Mesenchymal stem cell (in vitro differentiated cells and primary cell): ENCODE data around the gene COPS9.
A peak's percentile ranks its signal among the peaks of the same experiment; 100 is the strongest.

Experiments used
- DNase-seq: peaks from one replicate; pipeline ENCODE4 v3.0.0-alpha.2; 2013
- H2AFZ ChIP-seq: one replicate; pipeline ENCODE4 v1.6.1; 2013; ENCODE audit warnings: low read depth, mild to moderate bottlenecking, control low read depth, inconsistent platforms, low read length, moderate library complexity
- H2AK5ac ChIP-seq: 2 replicates; pipeline ENCODE4 v1.6.1; 2013; ENCODE audit warnings: low read length, moderate library complexity, mild to moderate bottlenecking, inconsistent platforms; ENCODE audit not compliant: severe bottlenecking
- H2BK120ac ChIP-seq: one replicate; pipeline ENCODE4 v1.6.1; 2013; ENCODE audit warnings: low read depth, mild to moderate bottlenecking, inconsistent platforms, low read length, moderate library complexity
- H2BK12ac ChIP-seq, 2 experiments: one replicate each; pipeline ENCODE4 v1.6.1; 2013; ENCODE audit warnings: inconsistent platforms in 2 of 2, low read length in 2 of 2, mild to moderate bottlenecking in 2 of 2, moderate library complexity in 2 of 2, control low read depth in 1 of 2
- H2BK15ac ChIP-seq: one replicate; pipeline ENCODE4 v1.6.1; 2013; ENCODE audit warnings: mild to moderate bottlenecking, low read depth, inconsistent platforms; ENCODE audit not compliant: poor library complexity, severe bottlenecking
- H2BK5ac ChIP-seq: 2 replicates; pipeline ENCODE4 v1.6.1; 2013; ENCODE audit warnings: low read depth, mild to moderate bottlenecking, low read length, control low read depth, inconsistent platforms; ENCODE audit not compliant: poor library complexity, severe bottlenecking
- H3K14ac ChIP-seq, 2 experiments: one replicate each; pipeline ENCODE4 v1.6.1; 2013; ENCODE audit warnings: inconsistent platforms in 2 of 2, low read length in 2 of 2, control low read depth in 1 of 2, mild to moderate bottlenecking in 1 of 2, moderate library complexity in 1 of 2
- H3K18ac ChIP-seq, 2 experiments: one replicate each; pipeline ENCODE4 v1.6.1; 2013; ENCODE audit warnings: inconsistent platforms in 2 of 2, low read length in 2 of 2, control low read depth in 1 of 2, low read depth in 1 of 2, mild to moderate bottlenecking in 1 of 2
- H3K23ac ChIP-seq, 2 experiments: one replicate each; pipeline ENCODE4 v1.6.1; 2013; ENCODE audit warnings: inconsistent platforms in 2 of 2, low read length in 2 of 2, mild to moderate bottlenecking in 2 of 2, moderate library complexity in 2 of 2, control low read depth in 1 of 2
- H3K27ac ChIP-seq: 2 replicates; pipeline ENCODE4 v1.5.1; 2013; ENCODE audit warnings: mild to moderate bottlenecking, moderate library complexity, low read length, control low read depth, inconsistent platforms; ENCODE audit not compliant: poor library complexity, severe bottlenecking
- H3K27me3 ChIP-seq, 2 experiments: 2 replicates each; pipeline versions ENCODE4 v1.6.1 to v1.7.0; 2013; ENCODE audit warnings: low read length in 2 of 2, mild to moderate bottlenecking in 2 of 2, moderate library complexity in 2 of 2, control low read depth in 1 of 2, inconsistent platforms in 1 of 2; ENCODE audit not compliant: control insufficient read depth in 1 of 2, insufficient read depth in 1 of 2
- H3K36me3 ChIP-seq, 2 experiments: 2 replicates each; pipeline versions ENCODE4 v1.6.1 to v1.7.0; 2013; ENCODE audit warnings: low read length in 2 of 2, control low read depth in 1 of 2, inconsistent platforms in 1 of 2, low read depth in 1 of 2, mild to moderate bottlenecking in 1 of 2; ENCODE audit not compliant: insufficient read depth in 2 of 2, control insufficient read depth in 1 of 2
- H3K4ac ChIP-seq, 2 experiments: one replicate each; pipeline ENCODE4 v1.6.1; 2013; ENCODE audit warnings: inconsistent platforms in 2 of 2, low read length in 2 of 2, mild to moderate bottlenecking in 2 of 2, moderate library complexity in 2 of 2, control low read depth in 1 of 2, low read depth in 1 of 2
- H3K4me1 ChIP-seq: 2 replicates; pipeline ENCODE4 v1.6.1; 2013; ENCODE audit warnings: low read depth, low read length, control low read depth; ENCODE audit not compliant: control insufficient read depth, insufficient read depth
- H3K4me2 ChIP-seq: 2 replicates; pipeline ENCODE4 v1.6.1; 2013; ENCODE audit warnings: low read length, mild to moderate bottlenecking, inconsistent platforms; ENCODE audit not compliant: poor library complexity, severe bottlenecking
- H3K4me3 ChIP-seq, 2 experiments: 2 replicates each; pipeline versions ENCODE4 v1.5.1 to v1.7.0; 2013; ENCODE audit warnings: low read length in 2 of 2, mild to moderate bottlenecking in 2 of 2, control low read depth in 1 of 2, low read depth in 1 of 2; ENCODE audit not compliant: insufficient read depth in 1 of 2
- H3K79me1 ChIP-seq: replicated peaks from 2 replicates; pipeline ENCODE4 v1.6.1; 2013; ENCODE audit warnings: mild to moderate bottlenecking, control low read depth, low read length, inconsistent platforms; ENCODE audit not compliant: poor library complexity, severe bottlenecking
- H3K9ac ChIP-seq: 2 replicates; pipeline ENCODE4 v1.7.0; 2013; ENCODE audit warnings: mild to moderate bottlenecking, low read length, moderate library complexity
- H3K9me3 ChIP-seq: 2 replicates; pipeline ENCODE4 v1.7.0; 2013; ENCODE audit warnings: mild to moderate bottlenecking, low read length; ENCODE audit not compliant: control insufficient read depth
- H4K8ac ChIP-seq: one replicate; pipeline ENCODE4 v1.6.1; 2013; ENCODE audit warnings: inconsistent platforms, mild to moderate bottlenecking, low read length, moderate library complexity
- H4K91ac ChIP-seq: one replicate; pipeline ENCODE4 v1.6.1; 2013; ENCODE audit warnings: mild to moderate bottlenecking, low read length, inconsistent platforms
- WGBS: methylation state at CpG from one replicate; pipeline ENCODE4 v1.1.7; 2013; ENCODE audit warnings: mixed read lengths; 5-methylcytosine and 5-hydroxymethylcytosine counted together

Gene COPS9

DNA sequence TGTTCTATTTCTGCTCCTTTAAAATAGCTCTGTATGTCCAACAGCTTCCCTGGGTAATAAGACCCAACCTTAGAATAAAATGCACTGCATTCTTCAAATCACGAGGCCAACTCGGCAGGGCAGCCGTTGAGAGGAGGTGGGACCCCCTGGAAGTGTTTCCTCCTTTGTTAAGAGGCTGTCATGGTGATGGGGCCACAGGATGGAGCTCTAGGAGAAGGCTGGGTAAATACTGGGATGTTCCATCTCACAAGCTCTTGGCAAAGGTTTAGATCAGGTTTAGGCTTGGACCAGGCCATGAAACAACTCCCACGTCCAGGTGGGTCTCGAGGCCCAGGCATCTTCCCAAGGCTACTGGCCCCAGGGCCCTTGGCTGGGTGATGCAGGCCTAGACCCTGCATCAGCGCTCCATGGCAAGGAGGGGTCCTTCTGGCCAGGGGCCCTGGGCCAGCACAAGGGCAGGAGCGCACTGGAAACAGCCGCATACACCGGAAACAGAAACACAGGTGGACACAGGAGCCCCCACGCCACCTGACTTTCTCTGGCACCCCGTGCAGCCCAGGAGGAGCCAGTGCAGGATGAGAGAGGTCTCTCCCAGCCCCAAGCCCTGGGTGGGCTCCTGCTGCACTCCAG is 43.2 kb upstream of the COPS9 start:
- no peak overlapping the region for H3K18ac ChIP-seq

DNA sequence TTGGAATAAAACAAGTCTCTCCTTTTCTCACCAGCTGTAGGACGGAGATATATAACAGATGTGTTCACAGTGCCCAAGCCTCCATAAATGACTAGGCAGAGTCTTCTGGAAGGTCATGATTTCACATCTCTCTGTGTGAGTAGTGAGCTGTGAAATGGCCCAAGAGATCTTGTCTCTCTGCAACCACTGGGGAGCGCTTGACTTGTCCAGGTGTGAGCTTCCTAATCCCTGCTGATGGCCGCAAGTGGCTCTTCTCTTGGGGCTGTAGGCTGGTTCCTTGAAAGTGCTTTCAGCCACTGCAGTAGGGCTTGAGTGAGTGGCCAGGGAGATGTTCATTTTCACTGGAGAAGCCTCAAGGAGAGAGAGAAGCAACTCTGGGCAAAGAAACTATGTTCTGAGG is 42.5 kb upstream of the COPS9 start:
- no peak for DNase-seq
- Histone ChIP-seq H3K9ac (no peak overlapping the region), H4K91ac (no peak overlapping the region)

More for the DNA sequence above, 43.2 kb upstream of the COPS9 start:
- H2BK120ac ChIP-seq: no peak overlapping the region
- H4K8ac ChIP-seq: no peak overlapping the region
- DNase-seq: no peak
- H4K91ac ChIP-seq: no peak overlapping the region
- no peaks in the 10 kb centered on the region for H3K36me3 ChIP-seq
- no peak overlapping the region for H2BK12ac ChIP-seq
- no peak overlapping the region for H3K14ac ChIP-seq
- 66% methylated on average over 11 of the region's 11 CpGs for WGBS
- H3K4ac ChIP-seq: no peak overlapping the region
- H2AFZ ChIP-seq: no peak overlapping the region
- H3K9ac ChIP-seq: no peak overlapping the region
- no peaks in the 10 kb centered on the region for H3K9me3 ChIP-seq
- peaks cover 6 to 94% of the 10 kb centered on the region in 2 experiments for H3K27me3 ChIP-seq
- H3K79me1 ChIP-seq: no peaks in the 10 kb centered on the region
- no peak overlapping the region for H2AK5ac ChIP-seq
- H3K4me3 ChIP-seq: peak overlapping the region in 1 of 2 experiments; percentile 5
- H3K23ac ChIP-seq: no peak overlapping the region
- H2BK15ac ChIP-seq: no peak overlapping the region
- H2BK5ac ChIP-seq: no peak overlapping the region
- no peak overlapping the region for H3K4me2 ChIP-seq
- H3K27ac ChIP-seq: no peak overlapping the region
- H3K4me1 ChIP-seq: no peaks in the 10 kb centered on the region

DNA sequence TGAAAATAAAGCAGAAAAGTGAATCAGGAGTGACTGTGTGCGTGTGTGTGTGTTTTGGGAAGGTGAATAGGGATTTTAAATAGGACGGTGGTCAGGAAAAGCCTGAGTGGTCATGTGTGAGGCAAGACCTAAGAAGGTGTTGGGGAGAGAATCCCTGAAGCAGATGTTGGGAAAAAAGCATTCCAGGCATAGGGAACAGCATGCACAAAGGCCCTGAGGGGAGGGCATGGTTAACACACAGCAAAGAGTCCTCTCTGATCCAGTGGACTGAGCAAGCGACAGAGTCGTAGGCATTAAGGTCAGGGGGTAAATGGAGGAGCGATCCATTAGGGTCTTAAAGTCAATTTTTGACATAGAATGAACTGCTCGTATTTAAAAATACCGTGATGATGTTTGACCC is 38.4 kb upstream of the COPS9 start:
- Histone ChIP-seq H2BK15ac (no peak overlapping the region), H2AFZ (no peak overlapping the region), H3K36me3 (no peaks in the 10 kb centered on the region), H3K4me2 (no peak overlapping the region), H3K27me3 (peaks cover 6 to 92% of the 10 kb centered on the region in 2 experiments), H3K23ac (no peak overlapping the region), H2BK120ac (no peak overlapping the region), H4K91ac (no peak overlapping the region), H3K79me1 (no peaks in the 10 kb centered on the region), H3K18ac (no peak overlapping the region), H2BK12ac (no peak overlapping the region), H2AK5ac (no peak overlapping the region), H3K9ac (no peak overlapping the region), H3K4me1 (no peaks in the 10 kb centered on the region), H3K4ac (no peak overlapping the region), H3K4me3 (no peak overlapping the region), H4K8ac (no peak overlapping the region), H3K14ac (no peak overlapping the region), H3K9me3 (peaks cover 4% of the 10 kb centered on the region), H2BK5ac (no peak overlapping the region), H3K27ac (no peak overlapping the region)
- WGBS: 79% methylated on average over 7 of the region's 7 CpGs
- no peak for DNase-seq

More for the DNA sequence above, 42.5 kb upstream of the COPS9 start:
- no peak overlapping the region for H3K23ac ChIP-seq
- no peaks in the 10 kb centered on the region for H3K79me1 ChIP-seq
- H3K4me1 ChIP-seq: no peaks in the 10 kb centered on the region
- no peak overlapping the region for H2BK5ac ChIP-seq
- H3K14ac ChIP-seq: no peak overlapping the region
- no peak overlapping the region for H3K4me2 ChIP-seq
- no peak overlapping the region for H2BK15ac ChIP-seq
- no peaks in the 10 kb centered on the region for H3K36me3 ChIP-seq
- H2AK5ac ChIP-seq: no peak overlapping the region
- no peak overlapping the region for H3K4ac ChIP-seq
- H3K27ac ChIP-seq: no peak overlapping the region
- H3K9me3 ChIP-seq: no peaks in the 10 kb centered on the region
- H2BK12ac ChIP-seq: no peak overlapping the region
- H2AFZ ChIP-seq: no peak overlapping the region
- H3K18ac ChIP-seq: no peak overlapping the region
- H3K27me3 ChIP-seq: peaks cover 6 to 97% of the 10 kb centered on the region in 2 experiments
- H3K4me3 ChIP-seq: no peak overlapping the region
- 68% methylated on average over 3 of the region's 3 CpGs for WGBS
- no peak overlapping the region for H4K8ac ChIP-seq
- H2BK120ac ChIP-seq: no peak overlapping the region

DNA sequence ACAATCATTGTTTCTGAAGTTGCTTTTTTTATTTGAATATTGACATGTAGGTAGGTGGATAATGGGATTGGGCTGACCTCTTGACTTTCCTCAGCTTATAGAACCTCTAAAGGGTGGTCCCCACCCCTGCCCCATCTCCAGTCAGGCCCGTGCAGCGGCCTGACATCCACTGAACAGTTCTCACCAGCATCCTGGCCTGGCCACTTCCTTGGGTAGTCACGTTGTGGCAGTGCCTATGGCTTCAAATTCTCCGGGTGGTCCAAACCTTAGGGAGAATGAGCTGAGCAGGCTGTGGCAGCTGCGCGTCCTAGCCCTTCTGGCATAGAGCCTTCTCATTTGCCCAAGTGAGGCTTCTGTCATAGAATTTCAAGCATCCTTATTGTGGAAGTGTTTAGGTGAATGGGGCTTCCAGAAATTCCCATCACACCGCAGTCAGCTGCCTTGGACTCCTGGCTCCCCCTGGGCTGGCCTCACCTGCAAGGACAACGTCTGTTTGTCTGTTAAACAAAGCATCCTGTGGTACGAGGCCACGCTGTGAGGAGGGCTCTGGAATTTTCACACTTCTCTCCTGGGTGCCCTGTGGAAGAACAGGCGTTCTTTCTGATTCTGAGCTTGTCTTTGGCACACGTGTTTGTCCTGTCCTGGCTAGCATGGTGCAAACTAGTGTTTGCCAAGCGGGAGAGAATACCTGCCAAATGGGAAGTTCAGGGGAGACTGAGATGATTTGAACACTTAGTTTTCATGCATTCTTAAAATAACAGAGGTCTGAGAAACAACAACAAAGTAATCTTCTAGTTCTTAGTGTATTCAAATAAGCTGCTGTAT is 36.2 kb upstream of the COPS9 start:
- Histone ChIP-seq H2BK120ac (no peak overlapping the region), H4K8ac (no peak overlapping the region), H3K4me1 (no peaks in the 10 kb centered on the region), H3K36me3 (no peaks in the 10 kb centered on the region), H3K27me3 (peaks cover 0 to 84% of the 10 kb centered on the region in 2 experiments), H3K4ac (no peak overlapping the region), H3K14ac (no peak overlapping the region), H2BK5ac (no peak overlapping the region), H3K4me3 (no peak overlapping the region), H2AFZ (no peak overlapping the region), H3K23ac (no peak overlapping the region), H2BK15ac (no peak overlapping the region), H2AK5ac (no peak overlapping the region), H3K79me1 (no peaks in the 10 kb centered on the region), H3K4me2 (no peak overlapping the region), H4K91ac (no peak overlapping the region), H2BK12ac (no peak overlapping the region), H3K9ac (no peak overlapping the region), H3K18ac (no peak overlapping the region), H3K9me3 (peaks cover 4% of the 10 kb centered on the region), H3K27ac (no peak overlapping the region)
- no peak for DNase-seq
- 61% methylated on average over 12 of the region's 13 CpGs for WGBS
